Thyroid gland (tissue), 4 donors: ENCODE data around the gene EGLN3. TPM values are rescaled to one million over a fixed set of nuclear protein-coding genes. Genes with fewer than 3 reads are reported as not detected.

Experiments
- DNase-seq, 2 donors: peaks; one replicate each; pipeline ENCODE4 v3.0.0-alpha.2; 2019
- H3K27ac ChIP-seq, 3 donors: fragments of 200-600 bp; sonication (generic); 1 replicate in 2 of 3; 2 replicates in 1 of 3; pipeline ENCODE4 v1.5.1; 2016 to 2019; ENCODE audit warnings: mild to moderate bottlenecking in 1 of 3, moderate library complexity in 1 of 3
- H3K27me3 ChIP-seq: fragments of 200-600 bp; sonication (generic); one replicate; pipeline ENCODE4 v1.5.1; 2019
- H3K36me3 ChIP-seq, 2 donors: fragments of 200-600 bp; sonication (generic); one replicate each; pipeline ENCODE4 v1.5.1; 2016 to 2019
- H3K4me1 ChIP-seq, 2 donors: fragments of 200-600 bp; sonication (generic); one replicate each; pipeline ENCODE4 v1.5.1; 2017 to 2019
- H3K4me3 ChIP-seq, 3 donors: fragments of 200-600 bp; sonication (generic); replicated peaks in 1 of 3; 1 replicate in 2 of 3; 2 replicates in 1 of 3; pipeline ENCODE4 v1.5.1; 2016; ENCODE audit warnings: mild to moderate bottlenecking in 1 of 3
- H3K9me3 ChIP-seq: fragments of 200-600 bp; sonication (generic); one replicate; pipeline ENCODE4 v1.5.1; 2017
- CTCF ChIP-seq, 6 experiments: fragments of 200-600 bp in 3 of 6; fragments of 450-650 bp in 3 of 6; sonication (generic) in 3 of 6; IDR thresholded peaks; one replicate each; pipeline ENCODE4 v1.5.1; 2016 to 2019; ENCODE audit warnings: antibody characterized with exemption in 6 of 6, mild to moderate bottlenecking in 2 of 6, inconsistent platforms in 1 of 6, moderate library complexity in 1 of 6
- POLR2A ChIP-seq, 2 donors: fragments of 450-650 bp; IDR thresholded peaks; one replicate each; pipeline ENCODE4 v1.6.1; 2017; ENCODE audit warnings: antibody characterized with exemption in 2 of 2, mild to moderate bottlenecking in 2 of 2, moderate library complexity in 1 of 2
- WGBS, 2 donors: methylation state at CpG; one replicate each; pipeline ENCODE4 v1.1.5; 2017; 5-methylcytosine and 5-hydroxymethylcytosine counted together
- intact Hi-C: fragments of 100-400 bp; cut with DNase I; formaldehyde crosslinking; loops from one replicate; pipeline ENCODE4 v1.15.1; 2023
- total RNA-seq, 4 donors: library from RNA; depleted of rRNA; stranded (reverse); fragments of >200 nt; gene quantifications; one replicate each; pipeline ENCODE4 v1.2.3, GENCODE V29; 2016

Gene EGLN3
- total RNA-seq, 4 donors from 2014 or later: 8.8 to 11.5 (median 10.2) TPM

GRCh38 chr14:33993246-33993645 is 42.4 kb upstream of the EGLN3 start:
- intact Hi-C loops: no loop called here
- WGBS, 2 donors: 83 to 85% methylated on average over 1 of the region's 1 CpG
- no peak for TF ChIP-seq CTCF (IDR thresholded peaks at IDR 0.05)
- TF ChIP-seq POLR2A (IDR thresholded peaks at IDR 0.05): no peak
- no peak overlapping the region for H3K4me3 ChIP-seq
- no peak overlapping the region for H3K27ac ChIP-seq
- DNase-seq: no peak
- no peaks in the 10 kb centered on the region for H3K4me1 ChIP-seq
- H3K27me3 ChIP-seq: no peaks in the 10 kb centered on the region
- no peaks in the 10 kb centered on the region for H3K9me3 ChIP-seq
- H3K36me3 ChIP-seq: no peaks in the 10 kb centered on the region

- WGBS, 2 donors: 94% methylated on average over 3 of the region's 3 CpGs
- H3K36me3 ChIP-seq: no peaks in the 10 kb centered on the region
Measured at GRCh38 chr14:33992274-33993007, 41.6 kb upstream of the EGLN3 start.

GRCh38 chr14:33990790-33991189 is 39.9 kb upstream of the EGLN3 start:
- Histone ChIP-seq H3K9me3 (no peaks in the 10 kb centered on the region), H3K27ac (no peak overlapping the region), H3K36me3 (no peaks in the 10 kb centered on the region), H3K4me3 (no peak overlapping the region), H3K27me3 (no peaks in the 10 kb centered on the region), H3K4me1 (no peaks in the 10 kb centered on the region)
- 100% methylated on average over 1 of the region's 1 CpG for WGBS, 2 donors
- intact Hi-C loops: no loop called here
- no peak for DNase-seq
- TF ChIP-seq POLR2A (IDR thresholded peaks at IDR 0.05) (no peak), CTCF (IDR thresholded peaks at IDR 0.05) (no peak)

More at GRCh38 chr14:33992274-33993007, 41.6 kb upstream of the EGLN3 start:
- intact Hi-C loops: no loop called here
- Histone ChIP-seq H3K27me3 (no peaks in the 10 kb centered on the region), H3K4me3 (no peak overlapping the region), H3K9me3 (no peaks in the 10 kb centered on the region), H3K27ac (no peak overlapping the region), H3K4me1 (no peaks in the 10 kb centered on the region)
- no peak for DNase-seq
- TF ChIP-seq CTCF (IDR thresholded peaks at IDR 0.05): no peak
- TF ChIP-seq POLR2A (IDR thresholded peaks at IDR 0.05): no peak

GRCh38 chr14:33987565-33988080 is 36.7 kb upstream of the EGLN3 start:
- H3K27ac ChIP-seq: no peak overlapping the region
- H3K4me3 ChIP-seq: no peak overlapping the region
- no peak for TF ChIP-seq CTCF (IDR thresholded peaks at IDR 0.05)
- TF ChIP-seq POLR2A (IDR thresholded peaks at IDR 0.05): no peak
- H3K9me3 ChIP-seq: no peaks in the 10 kb centered on the region
- H3K4me1 ChIP-seq: no peaks in the 10 kb centered on the region
- H3K36me3 ChIP-seq: no peaks in the 10 kb centered on the region
- no peak for DNase-seq
- intact Hi-C loops: no loop called here
- no peaks in the 10 kb centered on the region for H3K27me3 ChIP-seq
- 79 to 92% methylated on average over 4 of the region's 4 CpGs for WGBS, 2 donors

GRCh38 chr14:33986804-33987203 is 35.9 kb upstream of the EGLN3 start:
- H3K9me3 ChIP-seq: no peaks in the 10 kb centered on the region
- no peak for DNase-seq
- 77 to 90% methylated on average over 5 of the region's 5 CpGs for WGBS, 2 donors
- H3K27ac ChIP-seq: no peak overlapping the region
- intact Hi-C loops: no loop called here
- no peaks in the 10 kb centered on the region for H3K27me3 ChIP-seq
- no peaks in the 10 kb centered on the region for H3K36me3 ChIP-seq
- no peak overlapping the region for H3K4me3 ChIP-seq
- TF ChIP-seq POLR2A (IDR thresholded peaks at IDR 0.05) (no peak), CTCF (IDR thresholded peaks at IDR 0.05) (no peak)
- H3K4me1 ChIP-seq: no peaks in the 10 kb centered on the region
